Right lobe of liver (tissue), 4 donors: Measurements from ENCODE around the gene UBE2O.

ENCODE experiments used
- POLR2A ChIP-seq: fragments of 450-650 bp; IDR thresholded peaks from one replicate; pipeline ENCODE4 v1.6.1; 2017; ENCODE audit warnings: antibody characterized with exemption, mild to moderate bottlenecking
- TF ChIP-seq, protein P1 (sequence below), 4 donors: fragments of 200-600 bp in 3 of 4; fragments of 450-650 bp in 1 of 4; IDR thresholded peaks; one replicate each; pipeline versions ENCODE4 v1.5.1 to v1.8.0; 2016 to 2022; ENCODE audit warnings: antibody characterized with exemption in 4 of 4, mild to moderate bottlenecking in 2 of 4
- donor health status: DM: no; HTN: no; CAD: no.
- donor health status: DM: no; HTN: no; CAD: no.
- donor health status: DM: no; HTN: yes; CAD: no.

DNA sequence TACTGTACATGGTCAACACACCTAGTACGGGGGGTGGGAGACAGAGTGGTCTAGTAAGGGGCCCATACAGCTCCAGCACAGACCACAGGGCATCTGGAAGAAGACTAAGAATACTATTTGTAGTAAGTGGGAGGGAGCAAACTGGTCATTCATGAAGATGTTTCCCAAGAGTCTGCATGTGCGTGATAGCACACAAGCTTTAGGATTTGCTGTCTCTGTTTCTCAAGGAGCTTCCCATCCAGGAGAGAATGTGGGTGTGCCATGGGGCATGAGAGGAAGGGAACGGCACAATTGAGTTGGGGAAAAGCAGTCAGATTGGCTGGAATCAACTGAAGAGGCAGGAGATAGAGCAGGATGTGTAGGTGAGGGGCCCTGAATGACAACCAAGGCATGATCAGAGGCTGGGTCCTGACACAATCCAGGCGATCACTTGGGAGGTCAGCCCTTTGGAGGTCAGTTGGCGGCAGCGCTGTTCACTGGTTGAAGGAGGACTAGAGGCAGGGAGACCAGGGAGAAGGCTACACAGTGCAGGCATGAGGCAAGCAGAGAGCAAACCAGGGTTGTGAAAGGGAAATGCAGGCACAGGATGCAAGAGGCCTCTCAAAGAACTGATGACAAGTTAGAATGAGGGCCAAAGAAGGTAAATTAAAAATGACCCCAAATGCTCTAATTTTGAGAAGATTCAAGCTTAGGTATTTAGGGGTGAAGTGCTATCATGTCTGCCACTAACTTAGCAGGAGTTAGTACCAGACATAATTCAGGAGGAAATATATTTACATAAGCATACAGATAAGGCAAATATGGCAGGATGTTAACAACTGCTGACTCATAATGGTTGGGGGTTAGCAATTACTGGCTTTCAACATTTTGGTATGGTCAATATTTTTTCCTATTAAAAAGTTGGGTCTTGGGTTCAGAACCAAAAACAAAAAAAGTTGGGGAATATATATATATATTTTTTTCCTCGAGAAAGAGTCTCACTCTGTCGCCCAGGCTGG is 10.3 kb downstream of the UBE2O start:
- TF ChIP-seq, protein P1, sequence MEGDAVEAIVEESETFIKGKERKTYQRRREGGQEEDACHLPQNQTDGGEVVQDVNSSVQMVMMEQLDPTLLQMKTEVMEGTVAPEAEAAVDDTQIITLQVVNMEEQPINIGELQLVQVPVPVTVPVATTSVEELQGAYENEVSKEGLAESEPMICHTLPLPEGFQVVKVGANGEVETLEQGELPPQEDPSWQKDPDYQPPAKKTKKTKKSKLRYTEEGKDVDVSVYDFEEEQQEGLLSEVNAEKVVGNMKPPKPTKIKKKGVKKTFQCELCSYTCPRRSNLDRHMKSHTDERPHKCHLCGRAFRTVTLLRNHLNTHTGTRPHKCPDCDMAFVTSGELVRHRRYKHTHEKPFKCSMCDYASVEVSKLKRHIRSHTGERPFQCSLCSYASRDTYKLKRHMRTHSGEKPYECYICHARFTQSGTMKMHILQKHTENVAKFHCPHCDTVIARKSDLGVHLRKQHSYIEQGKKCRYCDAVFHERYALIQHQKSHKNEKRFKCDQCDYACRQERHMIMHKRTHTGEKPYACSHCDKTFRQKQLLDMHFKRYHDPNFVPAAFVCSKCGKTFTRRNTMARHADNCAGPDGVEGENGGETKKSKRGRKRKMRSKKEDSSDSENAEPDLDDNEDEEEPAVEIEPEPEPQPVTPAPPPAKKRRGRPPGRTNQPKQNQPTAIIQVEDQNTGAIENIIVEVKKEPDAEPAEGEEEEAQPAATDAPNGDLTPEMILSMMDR (IDR thresholded peaks at IDR 0.05): no peak
- TF ChIP-seq POLR2A: no peak
